ENCODE results near the gene SLC35E1.

GRCh38 chr19:16608290-16608739 lies 36.1 kb upstream of the SLC35E1 start:
- no peak for TF ChIP-seq CTCF (IDR thresholded peaks at IDR 0.05; ENCODE audit: low read depth, low read length, poor library complexity, severe bottlenecking)
- no peak for TF ChIP-seq EZH2phosphoT487 (IDR thresholded peaks at IDR 0.05; ENCODE audit: borderline replicate concordance, low read length)
